HG02981 (cell line): ENCODE data around the gene HGS.

Experiments used
- ATAC-seq: cut with Tn5 transposase; IDR thresholded peaks from one replicate; pipeline ENCODE4 v1.9.1; 2021; ENCODE audit warnings: mild to moderate bottlenecking, moderate library complexity; ENCODE audit not compliant: unreplicated experiment

The HGS gene

GRCh38 chr17:81740395-81740961 is 56.7 kb downstream of the HGS start:
- ATAC-seq, result no peak

- ATAC-seq, result no peak
Observed at GRCh38 chr17:81741049-81741593, 57.3 kb downstream of the HGS start.

GRCh38 chr17:81741594-81742452 is 58.0 kb downstream of the HGS start:
- no peak for ATAC-seq
